Measurements from ENCODE around the gene STK32B. TPM values are rescaled to one million over a fixed set of nuclear protein-coding genes. Genes with fewer than 3 reads are reported as not detected.

The STK32B gene
- total and polyA plus RNA-seq, 2 of the 4 experiments (the other 2 are of a cell fraction): 5.5 to 6.3 TPM

- Histone ChIP-seq H2BK20ac (ENCODE audit: low read depth, low read length) (no peak overlapping the region), H2AK5ac (ENCODE audit: low read depth, low read length) (no peak overlapping the region), H4K8ac (ENCODE audit: low read depth in 2 of 2, low read length in 2 of 2) (no peak overlapping the region), H3K9ac (ENCODE audit: low read depth, low read length) (no peak overlapping the region), H3K9me3 (ENCODE audit: control insufficient read depth, insufficient read depth, low read length) (peaks cover 4% of the 10 kb centered on the region), H3K36me3 (ENCODE audit: control insufficient read depth, insufficient read depth, low read length) (no peaks in the 10 kb centered on the region), H2BK120ac (ENCODE audit: low read depth, low read length) (no peak overlapping the region), H3K9me1 (ENCODE audit: insufficient read depth, low read length) (no peaks in the 10 kb centered on the region), H3K27ac (ENCODE audit: insufficient read depth, low read length) (no peak overlapping the region), H3K14ac (replicated peaks; ENCODE audit: low read depth, low read length) (no peak overlapping the region), H3K23ac (ENCODE audit: low read depth, low read length) (no peak overlapping the region), H2BK5ac (ENCODE audit: low read depth, low read length, poor library complexity, severe bottlenecking) (no peak overlapping the region), H3K4ac (ENCODE audit: low read depth, low read length) (no peak overlapping the region), H4K91ac (ENCODE audit: insufficient read depth, low read depth, low read length) (no peak overlapping the region), H3K4me1 (ENCODE audit: control insufficient read depth, insufficient read depth, low read length) (no peaks in the 10 kb centered on the region), H2BK15ac (ENCODE audit: low read depth, low read length) (no peak overlapping the region), H3K4me3 (ENCODE audit: insufficient read depth, low read depth, low read length) (no peak overlapping the region), H3K4me2 (ENCODE audit: low read depth, low read length) (no peak overlapping the region), H2AFZ (replicated peaks; ENCODE audit: low read length, poor library complexity) (no peak overlapping the region), H3K18ac (ENCODE audit: low read depth, low read length) (no peak overlapping the region), H3K27me3 (ENCODE audit: control insufficient read depth, insufficient read depth, low read length) (no peaks in the 10 kb centered on the region), H2AK9ac (replicated peaks; ENCODE audit: low read depth, low read length, poor library complexity) (no peak overlapping the region), H3K56ac (ENCODE audit: extremely low read depth, insufficient read depth, low read length) (no peak overlapping the region), H4K20me1 (ENCODE audit: insufficient read depth, low read length) (0 out of 2 replicates have a peak, but pooled peaks cover 2% of the 10 kb centered on the region), H4K5ac (ENCODE audit: low read depth, low read length) (no peak overlapping the region), H3K79me1 (ENCODE audit: low read depth in 1 of 2, low read length in 2 of 2) (peaks cover 0 to 14% of the 10 kb centered on the region in 2 experiments; a peak in 2 of 4 replicates)
- CTCF ChIA-PET: interaction anchor here (1.0 kb wide), 1 partner anchor 11 kb away, joined by 3 read pairs; no protein-coding TSS in a partner anchor
- DNase-seq: no peak
- POLR2A ChIA-PET (ENCODE audit: unreplicated experiment): no interaction called here
- no TSS peak for BruUV-seq (replicated peaks)
- no peak for ATAC-seq (ENCODE audit: low read depth)
- dilution Hi-C loops (cut with HindIII; ENCODE audit: low sequenced_read_pairs, unreplicated experiment): no loop called here
- no peak for TF ChIP-seq USF2 (IDR thresholded peaks at IDR 0.05; ENCODE audit: low read depth, low read length)
- intact Hi-C loops (cut with micrococcal nuclease): no loop called here
- in situ Hi-C loops (cut with MboI; ENCODE audit: low sequenced_read_pairs): no loop called here
- WGBS, 2 experiments (ENCODE audit: extremely low coverage in 2 of 2, insufficient read length in 1 of 2): no CpG with 5 or more reads among the region's 3 CpGs
Measured at GRCh38 chr4:5078009-5078408, 26.7 kb downstream of the STK32B start.
